H1 (cell line): ENCODE measurements around the gene COLEC12. TPM values are rescaled to one million over a fixed set of nuclear protein-coding genes. Genes with fewer than 3 reads are reported as not detected.

ENCODE experiments used
- CBX8 ChIP-seq: fragments of 300-800, 300-1000 bp; sonication (generic); IDR thresholded peaks from 2 replicates; pipeline ENCODE4 v1.7.1; 2016; ENCODE audit warnings: low read depth, low read length, borderline replicate concordance
- CHD1 ChIP-seq: IDR thresholded peaks from 2 replicates; pipeline ENCODE4 v1.6.1; 2012; ENCODE audit warnings: low read depth, low read length, improper control_type of control experiment
- CTBP2 ChIP-seq: IDR thresholded peaks from 2 replicates; pipeline ENCODE4 v1.7.0; 2011; ENCODE audit warnings: borderline replicate concordance, mild to moderate bottlenecking, moderate library complexity, mixed read lengths, low read length; ENCODE audit not compliant: insufficient read depth, insufficient read length
- JUND ChIP-seq: IDR thresholded peaks from 2 replicates; pipeline ENCODE4 v1.6.1; 2011; ENCODE audit warnings: mild to moderate bottlenecking, improper control_type of control experiment, low read length
- NRF1 ChIP-seq: IDR thresholded peaks from 2 replicates; pipeline ENCODE4 v1.6.1; 2011; ENCODE audit warnings: mild to moderate bottlenecking, low read depth, low read length, improper control_type of control experiment
- SP1 ChIP-seq: IDR thresholded peaks from 2 replicates; pipeline ENCODE4 v1.6.1; 2011; ENCODE audit warnings: low read depth, low read length
- TAF7 ChIP-seq: optimal IDR thresholded peaks from 2 replicates; pipeline ENCODE3; 2011; ENCODE audit warnings: low read depth, mild to moderate bottlenecking, inconsistent platforms, low read length, moderate library complexity, borderline replicate concordance
- polyA plus RNA-seq, 7 experiments: library from polyadenylated mRNA; depleted of rRNA in 3 of 7; stranded (reverse) in 5 of 7; unstranded in 2 of 7; fragments of >200 nt in 5 of 7; fragments of 200-250 nt in 2 of 7; gene quantifications; 1 replicate in 5 of 7; 2 replicates in 1 of 7; 4 replicates in 1 of 7; pipeline versions ENCODE4 v1.2.1 to v1.2.3, GENCODE V29; 2011 to 2013; ENCODE audit warnings: missing spikeins in 2 of 7, mixed read lengths in 2 of 7
- total RNA-seq: library from RNA; stranded (reverse); fragmentation: NEBNext Ultra II Directional; extraction: Animal tissue kit (Norgen Biotek cat#: 25700); gene quantifications from 2 replicates; pipeline ENCODE4 v1.2.1, GENCODE V29; 2021

The COLEC12 gene
- total and polyA plus RNA-seq, 2 of the 8 experiments (the other 6 are each of a cell fraction or from before 2014, with no cell fraction given) = 0.44 to 2.3 TPM

- TF ChIP-seq CTBP2 (no peak), TAF7 (no peak), CHD1 (no peak), NRF1 (no peak), JUND (no peak), CBX8 (no peak), SP1 (no peak)
These were observed 124.2 kb downstream of the COLEC12 start (continued) for GRCh38 chr18:376311-376710.
